Mesodermal cell (in vitro differentiated cells): Measurements from ENCODE around the gene ADAP2.
A peak's percentile ranks its signal among the peaks of the same experiment; 100 is the strongest.

Experiments
- H3K27ac ChIP-seq: 2 replicates; pipeline ENCODE4 v1.7.0; 2013; ENCODE audit warnings: mild to moderate bottlenecking, low read depth, low read length, moderate library complexity; ENCODE audit not compliant: severe bottlenecking
- H3K36me3 ChIP-seq: 2 replicates; pipeline ENCODE4 v1.7.1; 2013; ENCODE audit warnings: mild to moderate bottlenecking, low read length, moderate library complexity; ENCODE audit not compliant: control insufficient read depth, insufficient read depth
- H3K4me1 ChIP-seq: one replicate; pipeline ENCODE4 v1.7.1; 2013; ENCODE audit warnings: mild to moderate bottlenecking, low read length; ENCODE audit not compliant: insufficient read depth, control insufficient read depth, poor library complexity, severe bottlenecking
- H3K4me3 ChIP-seq: 2 replicates; pipeline ENCODE4 v1.7.0; 2013; ENCODE audit warnings: low read length, control low read depth, mild to moderate bottlenecking; ENCODE audit not compliant: insufficient read depth, poor library complexity, severe bottlenecking; ENCODE audit errors: extremely low read depth
- H3K9me3 ChIP-seq: 2 replicates; pipeline ENCODE4 v1.7.1; 2013; ENCODE audit warnings: mild to moderate bottlenecking, low read length, moderate library complexity; ENCODE audit not compliant: control insufficient read depth
- WGBS, 2 experiments: methylation state at CpG; one replicate each; pipeline ENCODE4 v1.1.5; 2013; ENCODE audit warnings: missing lambda C conversion rate in 2 of 2; ENCODE audit not compliant: insufficient coverage in 2 of 2; 5-methylcytosine and 5-hydroxymethylcytosine counted together

Gene ADAP2

DNA sequence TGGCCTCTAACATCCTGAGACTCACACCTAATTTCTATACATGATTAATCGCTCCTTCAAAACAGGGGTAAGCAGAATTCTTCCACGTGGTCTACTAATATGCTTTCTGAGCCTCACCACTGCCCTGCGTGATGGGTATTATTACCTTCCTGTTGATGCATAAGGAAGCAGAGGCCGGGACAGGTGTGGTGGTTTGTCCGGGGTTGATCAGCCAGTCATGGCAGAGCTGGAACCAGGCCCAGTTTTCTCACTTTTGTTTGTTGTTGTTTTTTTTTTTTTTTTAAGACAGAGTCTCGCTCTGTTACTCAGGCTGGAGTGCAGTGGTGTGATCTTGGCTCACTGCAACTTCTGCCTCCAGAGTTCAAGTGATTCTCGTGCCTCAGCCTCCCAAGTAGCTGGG lies 80.3 kb downstream of the ADAP2 start:
- Histone ChIP-seq H3K9me3 (peaks cover 4% of the 10 kb centered on the region), H3K4me3 (no peak overlapping the region)
- WGBS, 2 experiments: 94% methylated on average over 6 to 7 of the region's 7 CpGs

DNA sequence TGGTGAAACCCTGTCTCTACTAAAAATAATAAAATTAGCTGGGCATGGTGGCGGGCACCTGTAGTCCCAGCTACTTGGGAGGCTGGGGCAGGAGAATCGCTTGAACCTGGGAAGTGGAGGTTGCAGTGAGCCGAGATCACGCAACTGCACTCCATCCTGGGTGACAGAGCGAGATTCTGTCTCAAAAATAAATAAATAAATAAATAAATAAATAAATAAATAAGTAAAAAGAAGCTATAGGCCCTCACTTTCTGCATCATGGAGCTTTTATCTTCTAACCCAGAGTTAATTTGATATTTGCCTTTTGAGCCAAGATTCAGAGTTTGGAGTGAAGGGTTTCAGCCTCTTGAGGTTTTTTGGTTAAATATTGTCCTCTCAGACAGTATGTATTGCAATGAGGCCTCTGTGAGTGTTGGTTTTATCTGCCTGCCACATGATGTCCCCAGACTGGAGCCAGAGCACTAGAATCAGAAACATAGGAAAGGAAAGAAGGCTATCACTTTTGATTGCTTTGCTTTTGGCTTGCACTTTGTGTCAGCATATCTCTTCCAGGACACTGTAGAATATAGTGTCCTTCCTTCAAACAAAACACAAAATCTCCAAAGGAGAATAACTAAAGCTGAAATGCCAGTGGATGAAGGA lies 81.6 kb downstream of the ADAP2 start:
- no peak overlapping the region for H3K27ac ChIP-seq
- peaks cover 4% of the 10 kb centered on the region for H3K9me3 ChIP-seq
- WGBS, 2 experiments: 100% methylated on average over 1 of the region's 5 CpGs; no CpG with 5 or more reads in 1 of the 2 experiments
- no peak overlapping the region for H3K4me3 ChIP-seq
- peaks cover 12% of the 10 kb centered on the region for H3K36me3 ChIP-seq
- no peaks in the 10 kb centered on the region for H3K4me1 ChIP-seq

More for the DNA sequence above, 80.3 kb downstream of the ADAP2 start:
- no peaks in the 10 kb centered on the region for H3K4me1 ChIP-seq
- peaks cover 21% of the 10 kb centered on the region for H3K36me3 ChIP-seq
- H3K27ac ChIP-seq: no peak overlapping the region

DNA sequence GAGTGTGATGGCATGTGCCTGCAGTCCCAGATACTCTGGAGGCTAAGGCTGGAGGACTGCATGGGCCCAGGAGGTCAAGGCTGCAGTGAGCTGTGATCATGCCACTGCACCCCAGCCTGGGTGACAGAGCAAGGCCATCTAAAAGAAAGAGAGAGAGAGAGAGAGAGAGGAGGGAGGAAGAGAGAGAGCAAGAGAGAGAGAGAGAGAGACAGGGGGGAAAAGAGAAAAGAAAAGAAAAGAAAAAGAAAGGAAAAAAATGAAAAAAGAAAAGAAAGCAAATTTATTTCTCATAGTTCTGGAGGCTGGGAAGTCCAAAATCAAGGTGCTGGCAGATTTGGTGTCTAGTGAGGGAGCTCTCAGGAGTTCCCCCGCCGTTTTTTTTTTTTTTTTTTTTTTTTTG lies 82.4 kb downstream of the ADAP2 start:
- WGBS, 2 experiments: no CpG with 5 or more reads among the region's 2 CpGs
- Histone ChIP-seq H3K36me3 (peaks cover 4% of the 10 kb centered on the region), H3K4me1 (no peaks in the 10 kb centered on the region), H3K4me3 (no peak overlapping the region), H3K27ac (no peak overlapping the region), H3K9me3 (peaks cover 4% of the 10 kb centered on the region)

DNA sequence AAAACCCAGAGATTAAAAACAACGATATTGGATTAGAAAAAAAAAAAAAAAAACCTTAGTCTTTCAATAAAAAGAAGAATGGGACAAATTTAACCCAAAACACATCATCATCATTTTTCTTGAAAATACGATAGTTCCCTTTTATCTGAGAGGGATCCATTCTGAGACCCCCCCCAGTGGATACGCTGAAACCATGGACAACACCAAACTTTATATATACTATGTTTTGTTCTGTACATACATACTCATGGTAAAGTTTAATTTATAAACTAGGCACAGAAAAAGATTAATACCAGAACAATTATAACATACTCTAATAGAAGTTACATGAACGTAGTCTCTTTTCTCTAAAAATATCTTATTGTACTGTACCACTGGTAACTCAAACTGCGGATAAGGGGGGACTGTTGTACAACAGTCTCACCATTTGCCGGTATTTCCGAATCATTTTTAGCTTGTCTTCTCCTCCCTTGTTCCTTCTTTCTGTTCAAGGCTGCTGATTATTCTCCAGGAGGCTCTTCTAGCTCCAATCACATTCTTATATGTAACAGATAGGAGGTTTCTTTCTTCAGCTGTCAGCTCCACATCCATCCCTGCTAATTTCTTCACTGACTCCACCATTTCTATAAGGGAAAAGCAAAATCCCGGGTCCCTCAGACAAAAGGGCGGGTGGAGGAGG lies 86.1 kb downstream of the ADAP2 start:
- Histone ChIP-seq H3K4me1 (no peaks in the 10 kb centered on the region), H3K36me3 (peaks cover 2% of the 10 kb centered on the region), H3K9me3 (peaks cover 4% of the 10 kb centered on the region), H3K4me3 (peak overlapping the region; percentile 39), H3K27ac (no peak overlapping the region)
- WGBS, 2 experiments: 71 to 74% methylated on average over 4 to 6 of the region's 9 CpGs

DNA sequence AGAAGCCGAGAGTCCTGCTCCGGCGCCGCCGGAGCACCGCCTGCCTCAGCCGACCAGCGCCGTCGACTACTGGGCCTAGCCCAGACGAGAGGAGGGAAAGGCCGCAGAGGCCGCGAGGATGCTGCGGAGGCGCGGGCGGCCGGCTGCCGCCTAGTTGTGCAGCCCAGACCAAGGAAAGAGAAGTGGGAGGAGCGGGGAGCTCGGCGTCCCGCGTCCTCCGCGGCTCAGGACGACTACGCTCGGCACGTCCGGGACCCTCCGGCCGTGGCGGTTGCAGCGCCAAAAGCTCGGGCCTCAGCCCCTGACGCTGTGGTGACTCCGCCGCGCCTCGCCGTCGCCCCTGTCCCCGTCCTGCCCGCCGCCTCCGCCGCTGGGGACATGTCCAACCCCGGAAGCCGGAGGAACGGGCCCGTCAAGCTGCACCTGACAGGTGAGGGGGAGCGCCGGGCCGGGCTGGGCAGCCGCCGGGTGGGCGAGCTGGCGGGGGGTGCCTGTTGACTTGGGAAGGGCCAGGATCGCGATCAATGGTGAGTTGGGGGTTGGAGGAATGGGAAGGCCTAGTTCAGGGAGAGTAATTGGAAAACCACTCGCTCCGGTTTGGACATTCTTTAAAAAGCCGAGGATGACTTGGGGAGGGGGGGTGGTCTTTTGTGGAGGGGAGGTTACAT lies 86.8 kb downstream of the ADAP2 start:
- Histone ChIP-seq H3K27ac (no peak overlapping the region), H3K36me3 (peaks cover 2% of the 10 kb centered on the region), H3K4me3 (peak overlapping the region; percentile 39), H3K4me1 (no peaks in the 10 kb centered on the region), H3K9me3 (peaks cover 4% of the 10 kb centered on the region)
- 2 to 3% methylated on average over 52 to 57 of the region's 65 CpGs for WGBS, 2 experiments
